COR-L47 (cell line): ENCODE measurements around the gene NDUFB10.

Experiments
- DNase-seq: peaks from one replicate; lab custom pipeline; 2025; lab: John Stamatoyannopoulos, UW

The NDUFB10 gene

DNA sequence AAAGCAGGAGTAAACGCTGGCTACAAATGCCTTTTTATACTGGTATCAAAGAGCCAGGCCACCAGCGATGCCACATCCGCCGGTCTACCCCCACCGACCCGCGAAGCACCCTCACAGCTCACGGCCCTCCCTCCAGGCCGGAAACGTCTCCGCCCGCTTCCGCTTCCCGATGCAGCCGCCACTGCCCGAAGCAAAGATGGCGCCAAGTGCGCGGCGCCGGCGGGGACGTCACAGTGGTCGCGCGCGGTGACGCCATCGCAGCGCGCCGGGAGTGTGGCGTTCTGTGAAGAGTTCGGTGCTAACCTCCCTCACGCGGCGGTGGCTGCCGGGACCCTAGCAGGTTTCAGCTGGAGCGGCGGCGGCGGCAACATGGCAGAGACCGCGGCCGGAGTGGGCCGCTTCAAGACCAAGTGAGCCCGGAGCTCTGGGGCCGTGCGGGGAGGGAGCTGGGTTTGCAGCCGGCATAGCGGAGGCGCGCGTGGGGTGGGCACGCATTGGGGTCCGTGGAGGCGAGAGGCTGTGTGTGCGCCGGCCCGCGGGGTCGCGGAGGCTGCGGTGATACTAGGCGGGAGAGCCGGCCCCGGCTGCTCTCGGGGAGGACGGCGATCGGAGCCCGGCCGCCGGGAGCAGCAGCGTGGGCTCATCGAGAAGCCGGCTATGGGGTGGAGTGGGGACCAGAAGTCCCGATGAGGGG, 12.6 kb downstream of the NDUFB10 start, which contains the start of gene TBL3:
TSS of gene TBL3 (plus strand) at position 258 of the 694 bp plus-strand sequence. CDS start at position 370, 112 bp downstream.
- DNase-seq = peak; percentile 89

DNA sequence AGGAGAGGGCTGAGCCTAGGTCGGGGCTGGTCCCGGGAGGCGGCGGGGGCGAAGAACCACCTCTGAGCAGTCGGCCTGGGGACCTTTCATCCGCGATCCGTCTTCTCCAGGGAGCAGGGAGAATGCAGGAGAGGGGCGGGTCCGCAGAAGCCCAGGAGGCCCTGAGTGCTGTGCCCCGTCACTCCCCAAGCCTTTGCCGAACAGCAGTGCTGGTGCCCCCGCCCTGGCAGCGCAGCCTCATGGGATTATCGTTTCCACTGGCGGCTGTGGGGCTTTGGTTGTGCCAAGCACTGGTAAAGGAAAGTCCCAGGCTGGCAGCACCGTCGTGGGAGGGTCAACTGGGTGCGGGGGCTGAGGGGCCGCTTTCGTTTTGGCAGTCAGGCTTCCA, 13.1 kb downstream of the NDUFB10 start:
- no peak for DNase-seq

DNA sequence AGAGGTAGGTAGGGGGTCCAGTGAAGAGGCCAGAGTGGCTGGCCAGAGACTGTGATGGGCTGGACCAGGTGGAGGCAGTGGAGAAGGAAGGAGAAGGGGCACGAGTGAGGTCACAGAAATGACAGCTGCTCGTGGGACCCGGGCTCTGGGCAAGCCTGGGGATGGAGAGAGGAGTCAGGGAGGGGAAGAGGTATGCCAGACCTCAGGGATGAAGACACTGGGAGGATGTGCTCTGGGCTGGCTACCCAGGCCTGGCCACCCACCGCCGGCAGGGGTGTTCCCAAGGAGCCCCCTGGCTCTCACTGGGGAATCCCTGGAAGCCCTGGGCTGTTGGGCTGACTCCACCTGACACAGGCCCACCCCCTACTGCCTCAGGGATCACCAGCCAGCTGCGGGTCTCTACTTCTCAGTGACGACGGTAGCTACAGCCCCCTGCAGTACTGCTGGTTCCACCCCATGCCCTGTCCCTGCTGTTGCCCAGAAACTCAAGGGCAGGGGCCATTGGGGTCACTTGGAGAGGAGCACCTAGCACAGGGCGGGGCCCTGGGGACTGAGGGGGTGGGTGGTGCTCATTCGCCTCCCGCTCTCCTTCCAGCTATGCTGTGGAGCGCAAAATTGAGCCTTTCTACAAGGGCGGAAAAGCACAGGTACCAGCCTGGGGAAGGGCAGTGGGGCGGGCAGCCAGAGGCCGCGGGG, 14.3 kb downstream of the NDUFB10 start:
- DNase-seq = no peak

DNA sequence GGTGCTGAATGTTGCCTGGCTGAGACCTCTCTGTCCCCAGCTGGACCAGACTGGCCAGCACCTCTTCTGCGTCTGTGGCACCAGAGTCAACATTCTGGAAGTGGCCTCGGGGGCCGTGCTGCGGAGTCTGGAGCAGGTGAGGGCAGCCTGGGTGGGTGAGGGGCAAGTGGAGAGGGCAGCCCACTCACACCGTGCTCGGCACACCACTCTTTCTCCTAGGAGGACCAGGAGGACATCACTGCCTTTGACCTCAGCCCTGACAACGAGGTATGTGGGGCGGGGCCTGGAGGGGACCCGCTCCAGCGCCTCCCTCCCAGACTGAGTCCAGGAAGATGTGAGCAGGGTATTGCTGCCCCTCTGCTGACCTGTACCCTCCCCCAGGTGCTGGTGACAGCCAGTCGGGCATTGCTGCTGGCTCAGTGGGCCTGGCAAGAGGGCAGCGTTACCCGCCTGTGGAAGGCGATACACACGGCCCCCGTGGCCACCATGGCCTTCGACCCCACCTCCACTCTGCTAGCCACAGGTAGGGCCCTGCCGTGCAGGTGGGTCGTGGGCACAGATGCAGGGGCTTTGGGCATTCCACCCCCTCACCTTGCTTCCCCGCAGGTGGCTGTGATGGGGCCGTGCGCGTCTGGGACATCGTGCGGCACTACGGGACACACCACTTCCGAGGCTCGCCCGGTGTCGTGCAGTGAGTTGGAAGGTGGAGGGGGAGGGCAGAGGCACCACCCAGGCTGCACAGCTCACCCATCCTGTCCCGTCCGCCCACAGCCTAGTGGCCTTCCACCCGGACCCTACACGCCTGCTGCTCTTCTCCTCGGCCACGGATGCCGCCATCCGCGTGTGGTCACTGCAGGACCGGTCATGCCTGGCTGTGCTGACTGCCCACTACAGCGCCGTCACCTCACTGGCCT, 15.1 kb downstream of the NDUFB10 start:
- no peak for DNase-seq

DNA sequence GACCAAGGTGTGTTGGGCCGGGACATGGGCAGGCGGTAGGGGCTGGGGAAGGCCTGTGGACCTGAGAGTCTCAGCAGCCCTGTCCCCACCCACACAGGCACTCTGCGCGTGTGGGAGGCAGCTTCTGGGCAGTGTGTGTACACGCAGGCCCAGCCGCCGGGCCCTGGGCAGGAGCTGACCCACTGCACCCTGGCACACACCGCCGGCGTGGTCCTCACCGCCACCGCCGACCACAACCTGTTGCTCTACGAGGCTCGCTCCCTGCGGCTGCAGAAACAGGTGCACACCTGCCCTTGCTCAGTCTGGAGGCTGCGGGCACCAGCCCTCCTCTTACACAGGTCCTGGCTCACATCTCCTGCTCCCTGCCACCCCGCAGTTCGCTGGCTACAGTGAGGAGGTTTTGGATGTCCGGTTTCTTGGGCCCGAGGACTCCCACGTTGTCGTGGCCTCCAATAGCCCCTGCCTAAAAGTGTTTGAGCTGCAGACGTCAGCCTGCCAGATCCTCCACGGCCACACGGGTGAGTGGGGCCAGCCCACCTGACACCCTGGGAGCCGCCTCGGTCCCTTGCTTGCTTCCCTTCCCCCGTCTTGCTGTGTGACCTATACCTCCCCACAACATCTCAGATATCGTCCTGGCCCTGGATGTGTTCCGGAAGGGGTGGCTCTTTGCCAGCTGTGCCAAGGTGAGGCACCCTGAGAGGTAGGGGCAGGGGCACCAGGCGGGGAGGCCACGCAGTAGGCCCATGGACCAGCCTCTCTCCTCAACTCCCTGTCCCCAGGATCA, 16.3 kb downstream of the NDUFB10 start:
- DNase-seq = no peak

DNA sequence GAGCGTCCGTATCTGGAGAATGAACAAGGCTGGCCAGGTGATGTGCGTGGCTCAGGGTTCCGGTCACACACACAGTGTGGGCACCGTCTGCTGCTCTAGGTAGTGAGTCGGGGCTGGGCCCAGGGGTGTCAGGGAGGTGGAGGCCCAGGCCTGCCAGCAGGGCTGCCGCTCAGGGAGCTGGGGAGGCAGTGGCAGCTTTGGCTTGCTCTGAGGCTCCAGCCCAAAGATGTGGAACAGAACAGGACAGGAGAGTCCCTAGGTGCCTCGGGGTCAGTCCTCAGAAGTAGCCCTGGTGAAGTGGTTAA, 16.8 kb downstream of the NDUFB10 start:
- no peak for DNase-seq

DNA sequence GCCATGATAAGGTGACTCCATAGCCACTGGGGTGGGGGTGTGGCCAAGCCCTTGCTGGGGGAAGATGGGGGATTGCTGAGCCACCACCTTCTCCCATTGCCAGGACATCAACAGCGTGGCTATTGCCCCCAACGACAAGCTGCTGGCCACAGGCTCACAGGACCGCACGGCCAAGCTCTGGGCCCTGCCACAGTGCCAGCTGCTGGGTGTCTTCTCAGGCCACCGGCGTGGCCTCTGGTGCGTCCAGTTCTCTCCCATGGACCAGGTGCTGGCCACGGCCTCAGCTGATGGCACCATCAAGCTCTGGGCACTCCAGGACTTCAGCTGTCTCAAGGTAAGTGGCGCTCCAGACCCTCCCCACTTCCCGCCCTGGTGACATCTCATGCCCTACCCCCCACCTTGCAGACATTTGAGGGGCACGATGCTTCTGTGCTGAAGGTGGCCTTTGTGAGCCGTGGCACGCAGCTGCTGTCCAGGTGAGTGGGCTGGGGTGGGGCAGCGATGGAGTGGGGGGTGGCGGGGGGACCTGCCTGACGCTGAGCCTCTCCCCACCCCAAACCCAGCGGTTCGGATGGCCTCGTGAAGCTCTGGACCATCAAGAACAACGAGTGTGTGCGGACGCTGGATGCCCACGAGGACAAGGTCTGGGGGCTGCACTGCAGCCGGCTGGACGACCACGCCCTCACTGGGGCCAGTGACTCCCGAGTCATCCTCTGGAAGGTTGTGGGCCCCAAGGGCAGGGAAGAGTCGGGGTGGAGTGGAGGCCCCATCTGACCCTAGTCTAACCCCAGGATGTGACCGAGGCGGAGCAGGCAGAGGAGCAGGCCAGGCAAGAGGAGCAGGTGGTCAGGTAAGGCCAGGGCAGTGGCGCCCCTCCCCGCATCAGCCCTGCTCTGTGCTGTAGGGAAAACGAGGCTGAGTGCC, 17.9 kb downstream of the NDUFB10 start:
- no peak for DNase-seq

DNA sequence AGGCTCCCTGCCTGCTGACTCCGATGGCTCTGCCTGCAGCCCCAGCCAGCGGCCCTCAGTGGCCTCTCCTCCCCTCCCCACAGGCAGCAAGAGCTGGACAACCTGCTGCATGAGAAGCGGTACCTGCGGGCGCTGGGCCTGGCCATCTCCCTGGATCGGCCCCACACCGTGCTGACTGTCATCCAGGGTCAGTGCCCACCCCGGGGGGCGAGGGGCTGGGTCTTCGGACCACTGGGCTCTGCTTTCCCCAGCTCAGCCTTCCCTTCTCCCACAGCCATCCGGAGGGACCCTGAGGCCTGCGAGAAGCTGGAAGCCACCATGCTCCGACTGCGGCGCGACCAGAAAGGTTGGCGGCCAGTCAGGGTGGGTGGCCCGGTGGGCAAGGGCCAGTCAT, 18.5 kb downstream of the NDUFB10 start:
- no peak for DNase-seq

DNA sequence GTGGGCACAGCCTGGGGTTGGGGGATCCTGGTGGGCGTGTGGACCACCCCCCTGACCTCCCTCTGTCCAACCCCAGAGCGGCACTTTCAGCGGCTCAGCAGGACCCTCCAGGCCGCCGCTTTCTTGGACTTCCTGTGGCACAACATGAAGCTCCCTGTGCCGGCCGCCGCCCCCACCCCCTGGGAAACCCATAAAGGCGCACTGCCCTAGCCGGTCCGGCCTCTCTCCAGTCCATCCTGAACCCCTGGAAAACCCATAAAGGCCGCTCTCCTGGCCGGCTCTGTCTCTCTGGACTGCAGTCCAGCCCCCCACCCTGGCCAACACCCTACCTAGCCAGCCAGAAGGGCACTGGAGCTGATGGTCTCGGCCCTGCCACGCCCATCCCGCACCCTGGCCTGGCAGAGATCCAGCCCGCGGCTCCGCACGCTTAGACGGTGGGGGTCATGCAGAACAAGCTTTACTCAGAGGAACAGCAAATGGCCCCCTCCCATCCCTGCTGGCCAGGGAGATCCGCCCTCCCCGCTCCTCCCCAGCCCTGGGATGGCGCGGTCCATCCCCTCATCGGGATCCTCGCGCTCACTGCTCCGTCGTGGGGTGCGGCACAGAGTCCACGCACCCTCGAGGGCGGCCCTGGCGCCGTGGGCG, 19.3 kb downstream of the NDUFB10 start:
- no peak for DNase-seq

DNA sequence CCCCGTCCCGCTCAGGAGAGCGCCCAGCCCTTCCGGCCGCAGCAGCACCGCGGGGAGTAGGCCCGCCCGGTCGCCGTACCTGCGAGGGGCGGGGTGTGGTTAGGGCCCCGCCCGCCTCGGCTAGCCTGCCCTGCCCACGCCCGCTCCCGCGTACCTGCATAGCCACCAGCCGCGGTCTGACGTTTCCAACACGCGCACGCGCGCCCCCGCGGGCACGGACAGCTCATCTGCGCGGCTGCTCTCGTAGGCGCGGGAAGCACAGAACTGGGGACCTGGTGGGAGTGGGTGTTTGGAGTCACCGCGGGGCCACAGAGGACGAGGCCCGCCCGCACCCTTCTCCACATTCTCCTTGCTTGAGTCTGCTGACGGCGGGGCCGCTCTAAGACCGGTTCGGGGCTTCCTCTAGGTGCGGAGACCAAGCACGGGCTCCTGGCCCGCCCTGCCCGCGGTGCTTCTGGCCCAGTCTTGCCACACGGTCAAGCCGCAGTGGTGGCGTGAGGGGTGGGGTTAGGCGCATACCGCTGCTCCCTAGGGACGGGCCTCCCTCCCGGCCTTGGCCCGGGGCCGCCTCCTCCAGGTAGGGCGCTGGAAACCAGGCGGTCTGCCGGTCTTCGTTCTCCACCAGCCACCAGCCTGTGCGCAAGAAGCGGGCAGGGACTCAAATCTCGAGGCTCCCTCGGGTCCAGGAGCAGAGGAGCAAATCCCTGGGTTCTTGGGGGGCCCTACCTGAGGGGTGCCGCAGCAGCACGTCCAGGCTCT, 20.1 kb downstream of the NDUFB10 start:
- peak; percentile 87 for DNase-seq

DNA sequence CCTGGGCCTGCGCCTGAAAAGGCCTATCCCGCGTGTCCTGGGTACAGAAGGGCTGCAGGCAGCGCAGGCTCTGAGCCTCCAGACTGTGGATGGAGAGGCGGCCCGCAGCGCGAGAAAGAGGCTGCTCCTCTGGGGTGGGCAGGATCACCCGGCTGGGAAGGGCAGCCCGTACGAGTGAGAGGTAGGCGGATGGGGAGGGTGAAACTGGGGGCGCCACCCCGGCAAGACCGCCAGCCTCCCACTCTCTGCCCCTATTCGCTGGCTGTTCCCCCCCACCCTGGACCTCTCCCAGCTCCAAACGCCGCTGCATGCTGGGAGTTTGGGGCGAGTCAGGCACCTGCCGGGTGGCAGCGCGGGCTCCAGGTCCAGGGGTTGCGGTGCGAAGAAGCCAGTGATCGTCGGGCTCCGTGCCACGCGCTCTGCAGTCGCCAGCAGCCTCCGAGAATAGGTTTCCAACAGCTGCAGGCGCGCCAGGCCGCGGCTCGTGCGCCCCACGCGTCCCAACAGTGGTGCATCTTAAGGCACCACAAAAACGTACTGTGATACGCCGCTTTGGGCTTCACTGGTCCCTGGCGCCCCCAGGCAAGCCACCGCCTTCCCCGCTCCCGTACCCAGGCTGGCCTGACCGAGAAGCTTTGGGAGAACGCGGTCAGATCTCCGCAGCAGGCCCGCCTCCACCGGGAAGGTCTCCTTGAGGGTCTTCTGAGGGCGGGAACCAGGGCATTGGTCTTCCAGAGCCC, 20.9 kb downstream of the NDUFB10 start:
- peak; percentile 61 for DNase-seq

DNA sequence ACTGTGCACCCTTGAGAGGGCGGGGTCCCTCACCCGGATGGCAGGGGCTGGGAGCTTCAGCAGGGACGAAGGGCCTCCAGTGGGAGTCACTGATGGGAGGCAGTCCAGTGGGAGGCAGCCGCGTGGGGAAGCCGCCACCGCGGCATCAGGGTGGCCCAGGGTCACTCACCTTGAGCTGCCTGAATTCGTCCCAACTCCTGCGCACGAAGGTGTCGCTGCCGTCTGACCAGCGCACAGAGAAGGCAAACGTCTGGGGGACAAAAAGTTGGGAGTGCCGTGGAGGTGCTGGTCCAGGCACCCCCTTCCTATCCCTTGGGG, 21.4 kb downstream of the NDUFB10 start:
- no peak for DNase-seq

DNA sequence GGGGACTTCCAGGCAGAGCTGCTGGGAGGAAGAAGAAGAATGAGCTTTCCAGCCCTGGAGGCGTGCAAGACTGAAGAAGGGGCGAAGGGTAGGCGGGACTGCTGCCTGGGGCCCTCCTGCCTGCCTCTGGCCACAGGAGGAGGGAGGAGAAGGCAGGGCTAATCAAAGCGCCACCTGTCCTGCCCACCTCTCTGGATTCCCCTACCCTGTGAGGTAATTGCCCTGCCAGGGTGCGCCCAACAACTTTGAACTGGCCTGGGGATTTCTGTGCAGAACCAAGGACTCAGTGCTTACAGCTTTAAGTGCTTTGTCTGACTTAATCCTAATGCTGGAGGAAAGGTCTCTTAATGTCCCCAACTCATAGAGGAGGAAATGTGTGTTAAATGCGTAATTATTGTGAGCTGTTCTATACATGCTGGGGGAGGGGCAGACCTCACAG, 22.1 kb downstream of the NDUFB10 start, which contains the start of gene NOXO1:
TSS of gene NOXO1 (minus strand) at position 72 of the 439 bp plus-strand sequence. CDS start 290 bp downstream, outside the sequence.
- no peak for DNase-seq

DNA sequence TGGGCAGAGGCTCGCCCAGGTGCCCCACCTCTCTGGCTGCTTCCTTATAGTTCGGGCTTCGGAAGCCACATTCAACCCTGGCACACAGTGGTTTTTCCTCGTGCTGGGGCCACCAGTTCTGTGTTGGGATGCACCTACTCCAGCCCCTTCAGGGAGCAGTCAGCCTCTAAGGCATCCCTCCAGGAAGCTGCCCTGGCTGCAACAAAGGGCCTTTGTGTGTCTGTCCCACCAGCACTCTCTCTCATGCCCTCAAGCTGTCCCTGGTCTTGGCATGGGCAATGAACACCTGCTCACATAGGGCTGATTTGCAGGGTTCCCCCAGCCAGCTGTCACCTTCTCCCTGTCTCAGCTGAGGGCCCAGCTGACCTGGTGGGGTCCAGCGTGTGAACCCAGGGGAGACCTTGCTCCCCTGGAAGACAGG, 22.7 kb downstream of the NDUFB10 start:
- DNase-seq = no peak

DNA sequence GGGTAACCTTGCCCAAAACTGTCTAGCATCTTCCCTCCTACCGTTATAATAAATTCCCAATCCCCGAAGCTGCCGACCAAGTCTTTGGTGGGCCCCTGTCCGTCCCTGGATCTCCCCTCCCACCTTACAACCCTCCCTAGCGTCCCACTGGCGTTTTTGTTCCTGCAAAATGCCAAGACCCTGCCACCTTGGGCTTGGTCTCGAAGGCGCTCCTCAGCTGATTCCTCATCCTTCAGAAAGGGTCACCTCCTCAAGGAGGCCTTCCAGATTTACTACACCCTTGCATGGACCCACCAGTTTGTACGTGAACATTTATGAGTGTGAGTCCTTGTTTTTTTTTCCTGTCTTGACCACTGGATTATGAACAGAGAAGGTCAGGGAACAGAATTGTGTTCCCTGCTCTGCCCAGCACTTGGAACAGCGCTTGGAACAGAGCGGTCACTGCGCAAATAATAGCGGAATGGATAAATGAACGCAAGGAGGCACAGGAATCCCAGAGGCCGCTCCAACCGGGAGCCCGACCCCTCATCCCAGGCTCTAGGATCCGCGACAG, 23.7 kb downstream of the NDUFB10 start:
- DNase-seq = no peak

DNA sequence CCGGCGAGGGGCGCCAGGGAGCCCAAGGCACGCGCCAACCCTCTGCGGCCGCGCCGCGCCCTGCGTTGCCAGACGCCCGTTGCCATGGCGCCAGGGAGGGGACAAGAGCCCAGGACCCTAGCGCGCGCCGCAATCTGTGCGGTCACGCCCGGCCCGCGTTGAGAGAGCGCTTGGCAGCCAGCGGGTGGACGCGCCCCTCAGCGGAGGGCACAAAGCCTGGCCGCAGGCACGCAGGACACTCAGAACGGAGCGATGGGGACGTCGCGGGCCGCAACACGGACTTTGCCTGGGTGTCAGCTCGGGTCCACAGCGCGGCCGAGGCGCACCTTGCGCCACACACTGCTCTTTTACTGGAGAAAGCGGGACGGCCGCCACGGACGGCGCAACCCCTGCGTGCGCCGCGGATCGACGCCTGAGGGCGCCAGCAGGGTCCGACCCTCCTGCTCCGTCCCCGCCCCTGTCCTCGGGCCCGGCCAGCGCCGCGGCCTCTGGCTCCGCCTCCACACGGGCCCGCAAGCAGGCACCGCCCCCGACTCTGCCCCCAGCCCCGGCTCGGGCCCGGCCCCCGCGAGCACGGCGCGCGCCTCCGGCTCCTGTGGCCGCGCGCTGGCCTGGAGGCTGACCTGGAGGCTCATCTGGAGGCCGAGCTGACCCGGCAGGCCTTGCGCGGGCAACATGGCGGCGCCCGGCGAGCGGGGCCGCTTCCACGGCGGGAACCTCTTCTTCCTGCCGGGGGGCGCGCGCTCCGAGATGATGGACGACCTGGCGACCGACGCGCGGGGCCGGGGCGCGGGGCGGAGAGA, 24.4 kb downstream of the NDUFB10 start, which contains the start of gene GFER:
TSS of gene GFER (plus strand) at position 650 of the 803 bp plus-strand sequence. CDS start at position 676, 26 bp downstream.
- DNase-seq = peak; percentile 92
